ENCODE data around the gene HEATR9. TPM values are rescaled to one million over a fixed set of nuclear protein-coding genes. Genes with fewer than 3 reads are reported as not detected.

The HEATR9 gene
- total RNA-seq, 1 experiment from 2014 or later: not detected

- intact Hi-C loops (cut with micrococcal nuclease; ENCODE audit: unreplicated experiment): no loop called here
Measured at GRCh38 chr17:35817196-35817595, 51.5 kb downstream of the HEATR9 start.

GRCh38 chr17:35816723-35817122, 52.0 kb downstream of the HEATR9 start:
- ChIA-PET POLR2A (interaction anchor here (0.6 kb wide), 4 partner anchors 8 to 1133 kb away, joined by 5 to 17 read pairs (median 8); partner anchors contain the start of gene PEX12), CTCF (interaction anchor here (1.3 to 3.2 kb wide), 2 partner anchors 24 to 53 kb away, joined by 4 to 14 read pairs; no protein-coding TSS in a partner anchor)
- no peak for TF ChIP-seq CTCF (IDR thresholded peaks at IDR 0.05; ENCODE audit: insufficient read depth in 1 of 2, low read depth in 1 of 2, low read length in 1 of 2, severe bottlenecking in 1 of 2, unreplicated experiment in 1 of 2)
- H3K9me3 ChIP-seq: no peaks in the 10 kb centered on the region
- H3K27me3 Mint-ChIP-seq (ENCODE audit: insufficient read depth, unreplicated experiment): no peaks in the 10 kb centered on the region
- BruUV-seq (replicated peaks): no TSS peak
- no peaks in the 10 kb centered on the region for H3K9me3 Mint-ChIP-seq (ENCODE audit: unreplicated experiment)
- H3K4me1 Mint-ChIP-seq (ENCODE audit: low read depth, unreplicated experiment): no peaks in the 10 kb centered on the region
- no peaks in the 10 kb centered on the region for H3K27me3 ChIP-seq (replicated peaks; ENCODE audit: control insufficient read depth, insufficient read depth, low read length)
- H3K27ac Mint-ChIP-seq (ENCODE audit: unreplicated experiment): no peak overlapping the region
- H3K36me3 ChIP-seq (ENCODE audit: control insufficient read depth, insufficient read depth, low read length): 0 out of 2 replicates have a peak, but pooled peaks cover 2% of the 10 kb centered on the region
- no peaks in the 10 kb centered on the region for H3K4me1 ChIP-seq
- H3K36me3 Mint-ChIP-seq (ENCODE audit: insufficient read depth, unreplicated experiment): peaks cover 79% of the 10 kb centered on the region
- intact Hi-C loops (cut with micrococcal nuclease; ENCODE audit: unreplicated experiment): no loop called here
- no peak overlapping the region for H3K4me3 ChIP-seq (ENCODE audit: low read depth, low read length)
- no peak overlapping the region for H3K4me3 Mint-ChIP-seq (ENCODE audit: unreplicated experiment)
- DNase-seq: no peak

More at GRCh38 chr17:35817196-35817595, 51.5 kb downstream of the HEATR9 start:
- no peaks in the 10 kb centered on the region for H3K9me3 ChIP-seq
- no peak for TF ChIP-seq CTCF (IDR thresholded peaks at IDR 0.05; ENCODE audit: insufficient read depth in 1 of 2, low read depth in 1 of 2, low read length in 1 of 2, severe bottlenecking in 1 of 2, unreplicated experiment in 1 of 2)
- Mint-ChIP-seq H3K4me3 (ENCODE audit: unreplicated experiment) (no peak overlapping the region), H3K9me3 (ENCODE audit: unreplicated experiment) (no peaks in the 10 kb centered on the region), H3K36me3 (ENCODE audit: insufficient read depth, unreplicated experiment) (peaks cover 79% of the 10 kb centered on the region), H3K4me1 (ENCODE audit: low read depth, unreplicated experiment) (no peaks in the 10 kb centered on the region), H3K27me3 (ENCODE audit: insufficient read depth, unreplicated experiment) (no peaks in the 10 kb centered on the region), H3K27ac (ENCODE audit: unreplicated experiment) (no peak overlapping the region)
- CTCF ChIA-PET: interaction anchor here (1.0 to 3.2 kb wide), 3 partner anchors 8 to 53 kb away, joined by 3 to 14 read pairs (median 4); partner anchors contain the start of gene TAF15
- no peaks in the 10 kb centered on the region for H3K4me1 ChIP-seq
- no peaks in the 10 kb centered on the region for H3K27me3 ChIP-seq (replicated peaks; ENCODE audit: control insufficient read depth, insufficient read depth, low read length)
- POLR2A ChIA-PET: interaction anchor here (0.6 kb wide), 1 partner anchor 8 kb away, joined by 5 read pairs; no protein-coding TSS in a partner anchor
- H3K36me3 ChIP-seq (ENCODE audit: control insufficient read depth, insufficient read depth, low read length): peaks cover 3% of the 10 kb centered on the region; the same call in 1 of the 2 replicates
- DNase-seq: no peak
- H3K4me3 ChIP-seq (ENCODE audit: low read depth, low read length): no peak overlapping the region
- no TSS peak for BruUV-seq (replicated peaks)

- H3K36me3 ChIP-seq (ENCODE audit: control insufficient read depth, insufficient read depth, low read length): 0 out of 2 replicates have a peak, but pooled peaks cover 2% of the 10 kb centered on the region
- H3K4me3 Mint-ChIP-seq (ENCODE audit: unreplicated experiment): no peak overlapping the region
Measured at GRCh38 chr17:35812456-35812855, 56.2 kb downstream of the HEATR9 start.

More at GRCh38 chr17:35812456-35812855, 56.2 kb downstream of the HEATR9 start:
- Histone ChIP-seq H3K4me1 (peaks cover 12% of the 10 kb centered on the region; the same call in 1 of the 2 replicates), H3K4me3 (ENCODE audit: low read depth, low read length) (no peak overlapping the region), H3K9me3 (no peaks in the 10 kb centered on the region), H3K27me3 (replicated peaks; ENCODE audit: control insufficient read depth, insufficient read depth, low read length) (no peaks in the 10 kb centered on the region)
- peaks cover 69% of the 10 kb centered on the region for H3K36me3 Mint-ChIP-seq (ENCODE audit: insufficient read depth, unreplicated experiment)
- no peak for DNase-seq
- H3K27ac Mint-ChIP-seq (ENCODE audit: unreplicated experiment): no peak overlapping the region
- CTCF ChIA-PET: interaction anchor here (0.7 kb wide), 1 partner anchor 31 kb away, joined by 10 read pairs; no protein-coding TSS in a partner anchor
- POLR2A ChIA-PET: interaction anchor here (0.7 kb wide), 1 partner anchor 857 kb away, joined by 8 read pairs; no protein-coding TSS in a partner anchor
- no peaks in the 10 kb centered on the region for H3K27me3 Mint-ChIP-seq (ENCODE audit: insufficient read depth, unreplicated experiment)
- intact Hi-C loops (cut with micrococcal nuclease; ENCODE audit: unreplicated experiment): no loop called here
- BruUV-seq (replicated peaks): no TSS peak
- TF ChIP-seq CTCF (IDR thresholded peaks at IDR 0.05; ENCODE audit: insufficient read depth in 1 of 2, low read depth in 1 of 2, low read length in 1 of 2, severe bottlenecking in 1 of 2, unreplicated experiment in 1 of 2): no peak
- H3K9me3 Mint-ChIP-seq (ENCODE audit: unreplicated experiment): no peaks in the 10 kb centered on the region
- H3K4me1 Mint-ChIP-seq (ENCODE audit: low read depth, unreplicated experiment): peaks cover 16% of the 10 kb centered on the region

Measured in Caco-2 (cell line).